Type B pancreatic cell (in vitro differentiated cells): Measurements from ENCODE around the gene NT5C2. TPM values are rescaled to one million over a fixed set of nuclear protein-coding genes. Genes with fewer than 3 reads are reported as not detected.
"Not testable (repeated sequence)": the region's sequence is repeated elsewhere in the genome, so short reads cannot be mapped to it uniquely, and the experiment has no call there.

Experiments used
- DNase-seq: peaks from one replicate; pipeline ENCODE4 v3.0.0; 2021; ENCODE audit warnings: mixed read lengths; ENCODE audit not compliant: unreplicated experiment; ENCODE audit errors: extremely low spot score
- H3K27ac Mint-ChIP-seq: 2 replicates; pipeline ENCODE4 v1.8.0; 2021; ENCODE audit warnings: mild to moderate bottlenecking, mixed read lengths
- H3K27me3 Mint-ChIP-seq: 2 replicates; pipeline ENCODE4 v1.8.0; 2021; ENCODE audit warnings: mixed read lengths
- H3K36me3 Mint-ChIP-seq: 2 replicates; pipeline ENCODE4 v1.8.0; 2021; ENCODE audit warnings: mixed read lengths
- H3K4me1 Mint-ChIP-seq: one replicate; pipeline ENCODE4 v1.8.0; 2021; ENCODE audit warnings: mixed read lengths; ENCODE audit not compliant: unreplicated experiment
- H3K4me3 Mint-ChIP-seq: 2 replicates; pipeline ENCODE4 v1.8.0; 2021; ENCODE audit warnings: mild to moderate bottlenecking, mixed read lengths
- H3K9me3 Mint-ChIP-seq: 2 replicates; pipeline ENCODE4 v1.8.0; 2021; ENCODE audit warnings: mixed read lengths
- CTCF ChIP-seq: fragments of 200-600 bp; sonication (generic); conservative IDR thresholded peaks from 2 replicates; pipeline ENCODE4 v1.5.0; 2021; ENCODE audit warnings: antibody characterized with exemption, mild to moderate bottlenecking
- total RNA-seq: library from RNA; stranded (reverse); gene quantifications from 2 replicates; pipeline ENCODE4 v1.2.1, GENCODE V29; 2021; ENCODE audit warnings: low replicate concordance

Gene NT5C2
- total RNA-seq, 1 donor from 2014 or later, result 96.5 TPM

- peak overlapping the region; percentile 10 for H3K4me3 Mint-ChIP-seq
Measured at GRCh38 chr10:103186128-103186527, 6.9 kb downstream of the NT5C2 start.

GRCh38 chr10:103184615-103185014, 8.5 kb downstream of the NT5C2 start:
- Mint-ChIP-seq H3K9me3 (no peaks in the 10 kb centered on the region), H3K4me3 (peak overlapping the region; percentile 10), H3K36me3 (peaks cover 19% of the 10 kb centered on the region), H3K27me3 (no peaks in the 10 kb centered on the region), H3K4me1 (peaks cover 27% of the 10 kb centered on the region), H3K27ac (peak overlapping the region; percentile 72)
- no peak for TF ChIP-seq CTCF
- no peak for DNase-seq

More at GRCh38 chr10:103186128-103186527, 6.9 kb downstream of the NT5C2 start:
- H3K4me1 Mint-ChIP-seq, result peaks cover 37% of the 10 kb centered on the region
- H3K27ac Mint-ChIP-seq, result peak overlapping the region; percentile 72
- no peaks in the 10 kb centered on the region for H3K9me3 Mint-ChIP-seq
- DNase-seq, result no peak
- H3K27me3 Mint-ChIP-seq, result no peaks in the 10 kb centered on the region
- peaks cover 16% of the 10 kb centered on the region for H3K36me3 Mint-ChIP-seq
- no peak for TF ChIP-seq CTCF

- DNase-seq, result not testable (repeated sequence)
Measured at GRCh38 chr10:103183991-103184451, 9.1 kb downstream of the NT5C2 start.

GRCh38 chr10:103181244-103181643, 11.8 kb downstream of the NT5C2 start:
- DNase-seq, result no peak
- peaks cover 14% of the 10 kb centered on the region for H3K36me3 Mint-ChIP-seq
- H3K4me3 Mint-ChIP-seq, result no peak overlapping the region
- H3K27me3 Mint-ChIP-seq, result no peaks in the 10 kb centered on the region
- no peaks in the 10 kb centered on the region for H3K9me3 Mint-ChIP-seq
- no peak for TF ChIP-seq CTCF
- peaks cover 22% of the 10 kb centered on the region for H3K4me1 Mint-ChIP-seq
- no peak overlapping the region for H3K27ac Mint-ChIP-seq

More at GRCh38 chr10:103183991-103184451, 9.1 kb downstream of the NT5C2 start:
- H3K9me3 Mint-ChIP-seq, H3K27me3 Mint-ChIP-seq: not testable (repeated sequence)
- H3K4me1 Mint-ChIP-seq, result peaks cover 26% of the 10 kb centered on the region
- peak overlapping the region; percentile 10 for H3K4me3 Mint-ChIP-seq
- peak overlapping the region; percentile 72 for H3K27ac Mint-ChIP-seq
- H3K36me3 Mint-ChIP-seq, result peaks cover 19% of the 10 kb centered on the region

- no peak for TF ChIP-seq CTCF
- Mint-ChIP-seq H3K36me3 (peaks cover 14% of the 10 kb centered on the region), H3K27ac (no peak overlapping the region), H3K4me3 (no peak overlapping the region), H3K4me1 (peaks cover 22% of the 10 kb centered on the region), H3K9me3 (no peaks in the 10 kb centered on the region), H3K27me3 (no peaks in the 10 kb centered on the region)
- no peak for DNase-seq
Measured at GRCh38 chr10:103180491-103180890, 12.6 kb downstream of the NT5C2 start.

GRCh38 chr10:103177123-103177522, 15.9 kb downstream of the NT5C2 start:
- Mint-ChIP-seq H3K9me3 (no peaks in the 10 kb centered on the region), H3K27me3 (no peaks in the 10 kb centered on the region), H3K36me3 (peaks cover 11% of the 10 kb centered on the region), H3K27ac (no peak overlapping the region), H3K4me1 (peaks cover 7% of the 10 kb centered on the region), H3K4me3 (no peak overlapping the region)
- DNase-seq, result no peak
- no peak for TF ChIP-seq CTCF
